GM13977 (cell line): ENCODE results near the gene MLLT10.
A peak's percentile ranks its signal among the peaks of the same experiment; 100 is the strongest.

Experiments used
- DNase-seq: peaks from one replicate; pipeline ENCODE4 v3.0.0; 2012; ENCODE audit warnings: low spot score
- CTCF ChIP-seq: IDR thresholded peaks from 2 replicates; pipeline ENCODE4 v1.5.1; 2012; ENCODE audit warnings: mild to moderate bottlenecking, control low read depth; ENCODE audit not compliant: insufficient read depth; ENCODE audit errors: extremely low read depth, missing control alignments
- in situ Hi-C: fragments of 300-500 bp; cut with MboI; formaldehyde crosslinking; loops from one replicate; pipeline ENCODE4 v1.12.0; 2022; ENCODE audit warnings: low sequenced_read_pairs, low pct_unique_long_range_greater_than_20kb, mixed read lengths, inconsistent platforms; ENCODE audit not compliant: unreplicated experiment

The MLLT10 gene

GRCh38 chr10:21661935-21662334 is 127.9 kb downstream of the MLLT10 start:
- no peak for DNase-seq
- TF ChIP-seq CTCF, result no peak
- in situ Hi-C loops, result no loop called here

- TF ChIP-seq CTCF, result no peak
- DNase-seq, result no peak
- in situ Hi-C loops, result no loop called here
These were observed 128.6 kb downstream of the MLLT10 start for GRCh38 chr10:21662635-21663034.

- TF ChIP-seq CTCF, result no peak
- in situ Hi-C loops, result no loop called here
These were observed 134.8 kb downstream of the MLLT10 start for GRCh38 chr10:21668831-21669230.

GRCh38 chr10:21670391-21670790 is 136.4 kb downstream of the MLLT10 start:
- in situ Hi-C loops, result no loop called here
- no peak for DNase-seq
- TF ChIP-seq CTCF, result no peak

More at GRCh38 chr10:21668831-21669230, 134.8 kb downstream of the MLLT10 start:
- DNase-seq, result no peak

GRCh38 chr10:21673668-21674067 is 139.6 kb downstream of the MLLT10 start:
- no peak for TF ChIP-seq CTCF
- DNase-seq, result no peak
- in situ Hi-C loops, result no loop called here

GRCh38 chr10:21675157-21675796 is 141.2 kb downstream of the MLLT10 start:
- no peak for DNase-seq
- in situ Hi-C loops, result no loop called here
- TF ChIP-seq CTCF, result peak; percentile 71
